ENCODE results near the gene TOM1L2.

Gene TOM1L2

DNA sequence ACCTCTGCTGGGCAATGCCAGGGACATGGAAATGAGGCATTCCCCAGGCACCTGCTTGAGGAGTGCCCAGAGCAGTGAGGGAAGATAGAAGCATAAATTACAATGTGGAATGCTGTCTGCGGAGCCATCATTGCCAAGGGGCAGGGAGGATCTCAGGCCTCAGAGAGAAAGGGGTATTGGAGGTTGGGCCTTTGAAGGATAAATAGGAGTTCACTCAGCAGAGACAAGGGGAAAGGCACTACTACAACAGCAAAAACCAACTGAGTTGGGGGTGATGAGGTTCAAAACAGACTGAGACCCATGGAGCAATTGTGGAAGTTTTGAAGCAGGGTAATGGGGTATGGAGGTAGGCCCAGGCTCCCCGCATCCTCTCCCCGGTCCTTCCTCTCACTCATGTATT, 168.2 kb downstream of the TOM1L2 start:
- in situ Hi-C loops (cut with MboI; ENCODE audit: low pct_unique_long_range_greater_than_20kb, low sequenced_read_pairs, unreplicated experiment) = no loop called here
- DNase-seq (ENCODE audit: low spot score) = no peak
- TF ChIP-seq, protein P1, sequence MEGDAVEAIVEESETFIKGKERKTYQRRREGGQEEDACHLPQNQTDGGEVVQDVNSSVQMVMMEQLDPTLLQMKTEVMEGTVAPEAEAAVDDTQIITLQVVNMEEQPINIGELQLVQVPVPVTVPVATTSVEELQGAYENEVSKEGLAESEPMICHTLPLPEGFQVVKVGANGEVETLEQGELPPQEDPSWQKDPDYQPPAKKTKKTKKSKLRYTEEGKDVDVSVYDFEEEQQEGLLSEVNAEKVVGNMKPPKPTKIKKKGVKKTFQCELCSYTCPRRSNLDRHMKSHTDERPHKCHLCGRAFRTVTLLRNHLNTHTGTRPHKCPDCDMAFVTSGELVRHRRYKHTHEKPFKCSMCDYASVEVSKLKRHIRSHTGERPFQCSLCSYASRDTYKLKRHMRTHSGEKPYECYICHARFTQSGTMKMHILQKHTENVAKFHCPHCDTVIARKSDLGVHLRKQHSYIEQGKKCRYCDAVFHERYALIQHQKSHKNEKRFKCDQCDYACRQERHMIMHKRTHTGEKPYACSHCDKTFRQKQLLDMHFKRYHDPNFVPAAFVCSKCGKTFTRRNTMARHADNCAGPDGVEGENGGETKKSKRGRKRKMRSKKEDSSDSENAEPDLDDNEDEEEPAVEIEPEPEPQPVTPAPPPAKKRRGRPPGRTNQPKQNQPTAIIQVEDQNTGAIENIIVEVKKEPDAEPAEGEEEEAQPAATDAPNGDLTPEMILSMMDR (IDR thresholded peaks at IDR 0.05; ENCODE audit: extremely low read depth, insufficient read depth, missing control alignments) = no peak

- DNase-seq (ENCODE audit: low spot score) = no peak
- TF ChIP-seq, protein P1 (IDR thresholded peaks at IDR 0.05; ENCODE audit: extremely low read depth, insufficient read depth, missing control alignments) = no peak
- in situ Hi-C loops (cut with MboI; ENCODE audit: low pct_unique_long_range_greater_than_20kb, low sequenced_read_pairs, unreplicated experiment) = no loop called here
Observed at GRCh38 chr17:17801800-17802481, 170.3 kb downstream of the TOM1L2 start.

DNA sequence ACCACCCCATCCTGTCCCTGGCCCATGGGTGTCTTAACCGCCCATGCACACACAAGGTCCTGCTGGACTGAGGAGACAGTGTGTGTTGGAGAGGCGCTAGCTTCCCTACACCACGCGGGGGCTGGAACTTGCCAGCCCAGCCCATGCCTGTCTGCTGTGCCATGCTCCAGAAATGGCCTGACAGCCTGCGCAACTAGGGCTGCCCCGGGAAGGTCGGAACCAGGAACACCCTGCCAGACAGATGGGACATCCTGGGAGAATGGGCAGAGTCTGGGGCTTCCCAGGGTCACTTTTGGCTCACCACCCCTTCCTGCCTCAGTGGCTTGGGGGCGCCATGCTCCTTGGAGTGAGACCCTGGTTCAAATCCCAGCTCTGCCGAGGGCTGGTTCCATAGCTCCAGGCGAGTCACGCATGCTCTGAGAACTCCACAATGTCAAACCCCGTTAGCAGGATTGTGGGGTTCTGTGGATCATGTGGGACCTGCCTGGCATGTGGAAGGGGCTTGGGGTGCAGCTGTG, 171.6 kb downstream of the TOM1L2 start:
- in situ Hi-C loops (cut with MboI; ENCODE audit: low pct_unique_long_range_greater_than_20kb, low sequenced_read_pairs, unreplicated experiment) = no loop called here
- TF ChIP-seq, protein P1 (IDR thresholded peaks at IDR 0.05; ENCODE audit: extremely low read depth, insufficient read depth, missing control alignments) = no peak
- DNase-seq (ENCODE audit: low spot score) = no peak

GRCh38 chr17:17798573-17799255, 173.5 kb downstream of the TOM1L2 start:
- in situ Hi-C loops (cut with MboI; ENCODE audit: low pct_unique_long_range_greater_than_20kb, low sequenced_read_pairs, unreplicated experiment) = no loop called here
- no peak for DNase-seq (ENCODE audit: low spot score)
- TF ChIP-seq, protein P1 (IDR thresholded peaks at IDR 0.05; ENCODE audit: extremely low read depth, insufficient read depth, missing control alignments) = no peak

DNA sequence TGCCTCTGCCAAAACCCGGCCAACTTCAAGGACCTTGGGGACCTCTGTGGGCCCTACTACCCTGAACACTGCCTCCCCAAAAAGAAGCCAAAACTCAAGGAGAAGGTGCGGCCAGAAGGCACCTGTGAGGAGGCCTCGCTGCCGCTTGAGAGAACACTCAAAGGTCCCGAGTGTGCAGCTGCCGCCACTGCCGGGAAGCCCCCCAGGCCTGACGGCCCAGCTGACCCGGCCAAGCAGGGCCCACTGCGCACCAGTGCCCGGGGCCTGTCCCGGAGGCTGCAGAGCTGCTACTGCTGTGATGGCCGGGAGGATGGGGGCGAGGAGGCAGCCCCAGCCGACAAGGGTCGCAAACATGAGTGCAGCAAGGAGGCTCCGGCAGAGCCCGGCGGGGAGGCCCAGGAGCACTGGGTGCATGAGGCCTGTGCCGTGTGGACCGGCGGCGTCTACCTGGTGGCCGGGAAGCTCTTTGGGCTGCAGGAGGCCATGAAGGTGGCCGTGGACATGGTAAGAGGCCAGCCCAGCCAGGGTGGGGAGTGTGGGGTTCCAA, 174.1 kb downstream of the TOM1L2 start:
- in situ Hi-C loops (cut with MboI; ENCODE audit: low pct_unique_long_range_greater_than_20kb, low sequenced_read_pairs, unreplicated experiment) = no loop called here

DNA sequence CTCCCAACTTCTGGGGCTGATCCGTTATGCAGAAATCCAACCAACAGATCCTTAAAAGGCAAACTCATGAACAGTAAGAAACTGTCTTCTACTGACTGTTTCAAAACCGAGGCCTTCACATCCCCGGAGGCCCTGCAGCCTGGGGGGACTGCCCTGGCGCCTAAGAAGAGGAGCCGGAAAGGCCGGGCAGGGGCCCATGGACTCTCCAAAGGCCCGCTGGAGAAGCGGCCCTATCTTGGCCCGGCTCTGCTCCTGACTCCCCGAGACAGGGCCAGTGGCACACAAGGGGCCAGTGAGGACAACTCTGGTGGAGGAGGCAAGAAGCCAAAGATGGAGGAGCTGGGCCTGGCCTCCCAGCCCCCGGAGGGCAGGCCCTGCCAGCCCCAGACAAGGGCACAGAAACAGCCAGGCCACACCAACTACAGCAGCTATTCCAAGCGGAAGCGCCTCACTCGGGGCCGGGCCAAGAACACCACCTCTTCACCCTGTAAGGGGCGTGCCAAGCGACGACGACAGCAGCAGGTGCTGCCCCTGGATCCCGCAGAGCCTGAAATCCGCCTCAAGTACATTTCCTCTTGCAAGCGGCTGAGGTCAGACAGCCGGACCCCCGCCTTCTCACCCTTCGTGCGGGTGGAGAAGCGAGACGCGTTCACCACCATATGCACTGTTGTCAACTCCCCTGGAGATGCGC, 174.9 kb downstream of the TOM1L2 start:
- in situ Hi-C loops (cut with MboI; ENCODE audit: low pct_unique_long_range_greater_than_20kb, low sequenced_read_pairs, unreplicated experiment) = no loop called here
- TF ChIP-seq, protein P1 (IDR thresholded peaks at IDR 0.05; ENCODE audit: extremely low read depth, insufficient read depth, missing control alignments) = no peak
- DNase-seq (ENCODE audit: low spot score) = no peak

More for the DNA sequence above, 174.1 kb downstream of the TOM1L2 start:
- no peak for DNase-seq (ENCODE audit: low spot score)
- TF ChIP-seq, protein P1 (IDR thresholded peaks at IDR 0.05; ENCODE audit: extremely low read depth, insufficient read depth, missing control alignments) = no peak
